ENCODE results near the gene DDIT4.

The DDIT4 gene

GRCh38 chr10:72303424-72304128 is 29.9 kb downstream of the DDIT4 start:
- TF ChIP-seq POLR2AphosphoS5 (IDR thresholded peaks at IDR 0.05; ENCODE audit: low read depth, low read length) (no peak), SIN3A (IDR thresholded peaks at IDR 0.05; ENCODE audit: borderline replicate concordance, insufficient read depth, low read length) (no peak), REST (IDR thresholded peaks at IDR 0.05; ENCODE audit: insufficient read depth in 1 of 2, low read depth in 2 of 2, low read length in 2 of 2) (no peak), FOXP2 (optimal IDR thresholded peaks at IDR 0.05; ENCODE audit: borderline replicate concordance, extremely low read depth, extremely low read length, insufficient read depth) (no peak), TAF1 (IDR thresholded peaks at IDR 0.05; ENCODE audit: borderline replicate concordance, insufficient read depth, low read length) (no peak)

GRCh38 chr10:72306215-72306760 is 32.6 kb downstream of the DDIT4 start:
- TF ChIP-seq POLR2AphosphoS5 (IDR thresholded peaks at IDR 0.05; ENCODE audit: low read depth, low read length) = no peak
- no peak for TF ChIP-seq FOXP2 (optimal IDR thresholded peaks at IDR 0.05; ENCODE audit: borderline replicate concordance, extremely low read depth, extremely low read length, insufficient read depth)
- no peak for TF ChIP-seq SIN3A (IDR thresholded peaks at IDR 0.05; ENCODE audit: borderline replicate concordance, insufficient read depth, low read length)
- no peak for TF ChIP-seq TAF1 (IDR thresholded peaks at IDR 0.05; ENCODE audit: borderline replicate concordance, insufficient read depth, low read length)
- no peak for TF ChIP-seq REST (IDR thresholded peaks at IDR 0.05; ENCODE audit: insufficient read depth in 1 of 2, low read depth in 2 of 2, low read length in 2 of 2)

GRCh38 chr10:72308320-72308987 is 34.7 kb downstream of the DDIT4 start:
- TF ChIP-seq TAF1 (IDR thresholded peaks at IDR 0.05; ENCODE audit: borderline replicate concordance, insufficient read depth, low read length) (no peak), FOXP2 (optimal IDR thresholded peaks at IDR 0.05; ENCODE audit: borderline replicate concordance, extremely low read depth, extremely low read length, insufficient read depth) (peak; percentile 59)

GRCh38 chr10:72309290-72310240 is 35.8 kb downstream of the DDIT4 start:
- TF ChIP-seq FOXP2 (optimal IDR thresholded peaks at IDR 0.05; ENCODE audit: borderline replicate concordance, extremely low read depth, extremely low read length, insufficient read depth) = no peak
- no peak for TF ChIP-seq REST (IDR thresholded peaks at IDR 0.05; ENCODE audit: insufficient read depth in 1 of 2, low read depth in 2 of 2, low read length in 2 of 2)
- TF ChIP-seq SIN3A (IDR thresholded peaks at IDR 0.05; ENCODE audit: borderline replicate concordance, insufficient read depth, low read length) = no peak
- TF ChIP-seq POLR2AphosphoS5 (IDR thresholded peaks at IDR 0.05; ENCODE audit: low read depth, low read length) = no peak
- no peak for TF ChIP-seq TAF1 (IDR thresholded peaks at IDR 0.05; ENCODE audit: borderline replicate concordance, insufficient read depth, low read length)

- TF ChIP-seq FOXP2 (optimal IDR thresholded peaks at IDR 0.05; ENCODE audit: borderline replicate concordance, extremely low read depth, extremely low read length, insufficient read depth) = no peak
- TF ChIP-seq SIN3A (IDR thresholded peaks at IDR 0.05; ENCODE audit: borderline replicate concordance, insufficient read depth, low read length) = no peak
- TF ChIP-seq POLR2AphosphoS5 (IDR thresholded peaks at IDR 0.05; ENCODE audit: low read depth, low read length) = no peak
- TF ChIP-seq TAF1 (IDR thresholded peaks at IDR 0.05; ENCODE audit: borderline replicate concordance, insufficient read depth, low read length) = no peak
- TF ChIP-seq REST (IDR thresholded peaks at IDR 0.05; ENCODE audit: insufficient read depth in 1 of 2, low read depth in 2 of 2, low read length in 2 of 2) = no peak
Measured at GRCh38 chr10:72310241-72310633, 36.5 kb downstream of the DDIT4 start.

Measured in PFSK-1 (cell line).